ENCODE data around the gene BACE2.

GRCh38 chr21:41211060-41211805 is 43.3 kb downstream of the BACE2 start:
- TF ChIP-seq POLR2A (IDR thresholded peaks at IDR 0.05; ENCODE audit: low read depth, low read length) (no peak), POLR2AphosphoS5 (IDR thresholded peaks at IDR 0.05; ENCODE audit: insufficient read depth, low read depth, low read length) (no peak), EZH2 (IDR thresholded peaks at IDR 0.05; ENCODE audit: borderline replicate concordance, low read depth, low read length, severe bottlenecking) (no peak)
- TF ChIP-seq, protein P1, sequence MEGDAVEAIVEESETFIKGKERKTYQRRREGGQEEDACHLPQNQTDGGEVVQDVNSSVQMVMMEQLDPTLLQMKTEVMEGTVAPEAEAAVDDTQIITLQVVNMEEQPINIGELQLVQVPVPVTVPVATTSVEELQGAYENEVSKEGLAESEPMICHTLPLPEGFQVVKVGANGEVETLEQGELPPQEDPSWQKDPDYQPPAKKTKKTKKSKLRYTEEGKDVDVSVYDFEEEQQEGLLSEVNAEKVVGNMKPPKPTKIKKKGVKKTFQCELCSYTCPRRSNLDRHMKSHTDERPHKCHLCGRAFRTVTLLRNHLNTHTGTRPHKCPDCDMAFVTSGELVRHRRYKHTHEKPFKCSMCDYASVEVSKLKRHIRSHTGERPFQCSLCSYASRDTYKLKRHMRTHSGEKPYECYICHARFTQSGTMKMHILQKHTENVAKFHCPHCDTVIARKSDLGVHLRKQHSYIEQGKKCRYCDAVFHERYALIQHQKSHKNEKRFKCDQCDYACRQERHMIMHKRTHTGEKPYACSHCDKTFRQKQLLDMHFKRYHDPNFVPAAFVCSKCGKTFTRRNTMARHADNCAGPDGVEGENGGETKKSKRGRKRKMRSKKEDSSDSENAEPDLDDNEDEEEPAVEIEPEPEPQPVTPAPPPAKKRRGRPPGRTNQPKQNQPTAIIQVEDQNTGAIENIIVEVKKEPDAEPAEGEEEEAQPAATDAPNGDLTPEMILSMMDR (IDR thresholded peaks at IDR 0.05; ENCODE audit: extremely low read depth in 1 of 2, insufficient read depth in 1 of 2, low read depth in 1 of 2, low read length in 2 of 2), result no peak
